BLaER1 treated with 17β-estradiol and CSF1 and Interleukin-3, amounts not matched to agents 10 nM and 100 nM (cell line): ENCODE measurements around the gene RTF2.

Source experiments
- H3K27ac ChIP-seq, 11 experiments: shearing (Covaris generic); formaldehyde crosslinking; 2 replicates each; pipeline ENCODE4 v1.8.1; 2022
- H3K27me3 ChIP-seq, 11 experiments: shearing (Covaris generic); formaldehyde crosslinking; 2 replicates each; pipeline ENCODE4 v1.8.1; 2022
- H3K36me3 ChIP-seq, 11 experiments: shearing (Covaris generic); formaldehyde crosslinking; 2 replicates each; pipeline ENCODE4 v1.8.1; 2022
- H3K4me1 ChIP-seq, 10 experiments: shearing (Covaris generic); formaldehyde crosslinking; 2 replicates each; pipeline ENCODE4 v1.8.1; 2022
- H3K4me2 ChIP-seq, 11 experiments: shearing (Covaris generic); formaldehyde crosslinking; 2 replicates each; pipeline ENCODE4 v1.8.1; 2022
- H3K4me3 ChIP-seq, 10 experiments: shearing (Covaris generic); formaldehyde crosslinking; 2 replicates each; pipeline ENCODE4 v1.8.1; 2022
- H3K9ac ChIP-seq, 11 experiments: shearing (Covaris generic); formaldehyde crosslinking; 2 replicates each; pipeline ENCODE4 v1.8.1; 2022
- H3K9me3 ChIP-seq, 11 experiments: shearing (Covaris generic); formaldehyde crosslinking; replicated peaks in 1 of 11; 2 replicates each; pipeline ENCODE4 v1.8.1; 2022
- H4K20me1 ChIP-seq, 11 experiments: shearing (Covaris generic); formaldehyde crosslinking; 2 replicates each; pipeline ENCODE4 v1.8.1; 2022
- Cebpa-rat ChIP-seq, 11 experiments: shearing (Covaris generic); IDR thresholded peaks; 2 replicates each; pipeline ENCODE4 v1.8.1; 2022

The RTF2 gene

GRCh38 chr20:56442389-56443365, 25.8 kb upstream of the RTF2 start:
- Histone ChIP-seq H3K4me1 (peaks cover 30 to 43% (median 36%) of the 10 kb centered on the region in 10 experiments), H3K36me3 (peaks cover 0 to 3% (median 0%) of the 10 kb centered on the region in 11 experiments; a peak in 1 of 22 replicates), H4K20me1 (no peaks in the 10 kb centered on the region), H3K9me3 (no peaks in the 10 kb centered on the region), H3K9ac (peak overlapping the region in 3 of 11 experiments; percentile 10 to 34 (median 29); a peak in 3 of 22 replicates), H3K4me3 (no peak overlapping the region), H3K27me3 (peaks cover 0 to 15% (median 0%) of the 10 kb centered on the region in 11 experiments; a peak in 4 of 22 replicates), H3K27ac (peak overlapping the region in 6 of 11 experiments; percentile 0 to 66 (median 36); a peak in 8 of 22 replicates), H3K4me2 (peak overlapping the region; percentile 11 to 73 (median 49))
- TF ChIP-seq Cebpa-rat (IDR thresholded peaks at IDR 0.05), result no peak

- no peak overlapping the region for H3K4me3 ChIP-seq
- no peak overlapping the region for H3K9ac ChIP-seq
- no peak overlapping the region for H3K27ac ChIP-seq
- TF ChIP-seq Cebpa-rat (IDR thresholded peaks at IDR 0.05), result no peak
- H3K27me3 ChIP-seq, result peaks cover 0 to 10% (median 0%) of the 10 kb centered on the region in 11 experiments; a peak in 3 of 22 replicates
- H3K4me1 ChIP-seq, result peaks cover 35 to 43% (median 38%) of the 10 kb centered on the region in 10 experiments
- H3K36me3 ChIP-seq, result no peaks in the 10 kb centered on the region
- H3K9me3 ChIP-seq, result no peaks in the 10 kb centered on the region
- H4K20me1 ChIP-seq, result no peaks in the 10 kb centered on the region
- peak overlapping the region in 1 of 11 experiments; percentile 60; a peak in 1 of 22 replicates for H3K4me2 ChIP-seq
Observed at GRCh38 chr20:56443654-56444540, 24.5 kb upstream of the RTF2 start.

- H3K4me3 ChIP-seq, result no peak overlapping the region
- no peak overlapping the region for H3K4me2 ChIP-seq
- no peaks in the 10 kb centered on the region for H3K9me3 ChIP-seq
- peaks cover 24 to 32% (median 28%) of the 10 kb centered on the region in 10 experiments for H3K4me1 ChIP-seq
- peaks cover 0 to 1% (median 0%) of the 10 kb centered on the region in 11 experiments; a peak in 2 of 22 replicates for H3K27me3 ChIP-seq
- H3K27ac ChIP-seq, result no peak overlapping the region
- no peak overlapping the region for H3K9ac ChIP-seq
- TF ChIP-seq Cebpa-rat (IDR thresholded peaks at IDR 0.05), result no peak
- H4K20me1 ChIP-seq, result no peaks in the 10 kb centered on the region
- H3K36me3 ChIP-seq, result no peaks in the 10 kb centered on the region
Observed at GRCh38 chr20:56445130-56445529, 23.3 kb upstream of the RTF2 start.

- Histone ChIP-seq H3K9me3 (no peaks in the 10 kb centered on the region), H3K4me3 (no peak overlapping the region), H3K27me3 (no peaks in the 10 kb centered on the region), H4K20me1 (no peaks in the 10 kb centered on the region), H3K9ac (no peak overlapping the region), H3K27ac (no peak overlapping the region), H3K4me2 (no peak overlapping the region), H3K36me3 (no peaks in the 10 kb centered on the region), H3K4me1 (peaks cover 20 to 28% (median 24%) of the 10 kb centered on the region in 10 experiments)
- TF ChIP-seq Cebpa-rat (IDR thresholded peaks at IDR 0.05), result no peak
Observed at GRCh38 chr20:56445540-56445939, 22.9 kb upstream of the RTF2 start.

GRCh38 chr20:56447227-56447626, 21.2 kb upstream of the RTF2 start:
- TF ChIP-seq Cebpa-rat (IDR thresholded peaks at IDR 0.05), result no peak
- Histone ChIP-seq H3K27me3 (no peaks in the 10 kb centered on the region), H3K27ac (no peak overlapping the region), H4K20me1 (no peaks in the 10 kb centered on the region), H3K4me2 (no peak overlapping the region), H3K4me3 (no peak overlapping the region), H3K9ac (no peak overlapping the region), H3K36me3 (peaks cover 0 to 9% (median 0%) of the 10 kb centered on the region in 11 experiments; a peak in 3 of 22 replicates), H3K4me1 (peaks cover 8 to 16% (median 12%) of the 10 kb centered on the region in 10 experiments), H3K9me3 (no peaks in the 10 kb centered on the region)

- Histone ChIP-seq H3K27me3 (no peaks in the 10 kb centered on the region), H3K36me3 (peaks cover 0 to 13% (median 0%) of the 10 kb centered on the region in 11 experiments; a peak in 3 of 22 replicates)
- no peak for TF ChIP-seq Cebpa-rat (IDR thresholded peaks at IDR 0.05)
Observed at GRCh38 chr20:56449459-56449858, 19.0 kb upstream of the RTF2 start.

GRCh38 chr20:56451056-56451765, 17.2 kb upstream of the RTF2 start:
- Histone ChIP-seq H3K4me2 (no peak overlapping the region), H3K27me3 (no peaks in the 10 kb centered on the region), H3K27ac (no peak overlapping the region), H3K4me3 (no peak overlapping the region), H3K9me3 (no peaks in the 10 kb centered on the region), H4K20me1 (no peaks in the 10 kb centered on the region), H3K9ac (no peak overlapping the region), H3K36me3 (peaks cover 0 to 13% (median 0%) of the 10 kb centered on the region in 11 experiments; a peak in 3 of 22 replicates), H3K4me1 (peaks cover 6 to 15% (median 10%) of the 10 kb centered on the region in 10 experiments)
- TF ChIP-seq Cebpa-rat (IDR thresholded peaks at IDR 0.05), result no peak

More at GRCh38 chr20:56449459-56449858, 19.0 kb upstream of the RTF2 start:
- H3K9ac ChIP-seq, result no peak overlapping the region
- no peak overlapping the region for H3K4me2 ChIP-seq
- no peak overlapping the region for H3K27ac ChIP-seq
- no peaks in the 10 kb centered on the region for H3K9me3 ChIP-seq
- no peak overlapping the region for H3K4me3 ChIP-seq
- H4K20me1 ChIP-seq, result no peaks in the 10 kb centered on the region
- H3K4me1 ChIP-seq, result peaks cover 6 to 15% (median 10%) of the 10 kb centered on the region in 10 experiments

GRCh38 chr20:56453352-56453751, 15.1 kb upstream of the RTF2 start:
- Histone ChIP-seq H3K9ac (peak overlapping the region in 1 of 11 experiments; percentile 49; a peak in 2 of 22 replicates), H3K36me3 (peaks cover 0 to 14% (median 0%) of the 10 kb centered on the region in 11 experiments; a peak in 3 of 22 replicates), H4K20me1 (no peaks in the 10 kb centered on the region), H3K9me3 (no peaks in the 10 kb centered on the region), H3K4me3 (no peak overlapping the region), H3K4me1 (peaks cover 6 to 15% (median 7%) of the 10 kb centered on the region in 10 experiments), H3K27ac (peak overlapping the region in 2 of 11 experiments; percentile 40 to 68; a peak in 5 of 22 replicates), H3K4me2 (peak overlapping the region in 10 of 11 experiments; percentile 24 to 70 (median 61); a peak in 16 of 22 replicates), H3K27me3 (no peaks in the 10 kb centered on the region)
- TF ChIP-seq Cebpa-rat (IDR thresholded peaks at IDR 0.05), result no peak
